K562 (cell line): ENCODE measurements around the gene RNF17. TPM values are rescaled to one million over a fixed set of nuclear protein-coding genes. Genes with fewer than 3 reads are reported as not detected.
A peak's percentile ranks its signal among the peaks of the same experiment; 100 is the strongest.

ENCODE experiments used
- E2F3 ChIP-seq: fragments of 250-450 bp; sonication (Bioruptor Pico); IDR thresholded peaks from 2 replicates; pipeline ENCODE4 v1.4.0; 2020; ENCODE audit warnings: mild to moderate bottlenecking
- ELF4 ChIP-seq: fragments of 450-650 bp; formaldehyde crosslinking; IDR thresholded peaks from 2 replicates; pipeline ENCODE4 v1.4.0; 2022; ENCODE audit warnings: missing genetic modification characterization
- HDAC1 ChIP-seq, 2 experiments: fragments of 450-650 bp; IDR thresholded peaks; 2 replicates each; pipeline ENCODE4 v1.6.1; 2016 to 2017; ENCODE audit warnings: inconsistent platforms in 1 of 2, mild to moderate bottlenecking in 1 of 2, moderate library complexity in 1 of 2
- KAT2B ChIP-seq: IDR thresholded peaks from one replicate; pipeline ENCODE4 v1.6.1; 2012; ENCODE audit warnings: low read depth, mild to moderate bottlenecking, control low read depth, inconsistent platforms, low read length, moderate library complexity
- MECOM ChIP-seq: fragments of 250-450 bp; sonication (Bioruptor Pico); IDR thresholded peaks from 2 replicates; pipeline ENCODE4 v1.8.0; 2022; ENCODE audit warnings: inconsistent platforms
- PHF20 ChIP-seq: fragments of 450-650 bp; IDR thresholded peaks from 2 replicates; pipeline ENCODE4 v1.6.1; 2018; ENCODE audit not compliant: partially characterized antibody
- PHF21A ChIP-seq: fragments of 450-650 bp; IDR thresholded peaks from 2 replicates; pipeline ENCODE4 v1.6.1; 2017; ENCODE audit warnings: low read depth, borderline replicate concordance
- POLR2AphosphoS5 ChIP-seq: IDR thresholded peaks from 2 replicates; pipeline ENCODE4 v1.6.1; 2011; ENCODE audit warnings: mild to moderate bottlenecking, low read depth, low read length, moderate library complexity; ENCODE audit not compliant: control insufficient read depth, insufficient read depth
- RBFOX2 ChIP-seq: fragments of 200-400 bp; formaldehyde crosslinking; IDR thresholded peaks from 2 replicates; pipeline ENCODE4 v1.6.1; 2017; ENCODE audit warnings: low read depth, mild to moderate bottlenecking, low read length, moderate library complexity
- SLC30A9 ChIP-seq: fragments of 250-450 bp; sonication (Bioruptor Pico); IDR thresholded peaks from 2 replicates; pipeline ENCODE4 v1.8.0; 2022; ENCODE audit warnings: mild to moderate bottlenecking, moderate library complexity
- SRSF3 ChIP-seq: fragments of 200-400 bp; formaldehyde crosslinking; IDR thresholded peaks from 2 replicates; pipeline ENCODE4 v1.6.1; 2016; ENCODE audit warnings: mild to moderate bottlenecking, low read length, moderate library complexity; ENCODE audit not compliant: insufficient read depth
- STAG1 ChIP-seq: sonication (generic); formaldehyde crosslinking; IDR thresholded peaks from 2 replicates; pipeline ENCODE4 v1.5.0; 2020; ENCODE audit warnings: missing genetic modification reagents, borderline replicate concordance
- TARDBP ChIP-seq: fragments of 450-650 bp; IDR thresholded peaks from 2 replicates; pipeline ENCODE4 v1.6.1; 2016
- XRCC4 ChIP-seq: IDR thresholded peaks from one replicate; pipeline ENCODE4 v1.6.1; 2011; ENCODE audit not compliant: insufficient read depth, insufficient read length; ENCODE audit errors: extremely low read depth
- ZBED1 ChIP-seq: IDR thresholded peaks from 2 replicates; pipeline ENCODE4 v1.6.1; 2014
- ZFX ChIP-seq: sonication (generic); formaldehyde crosslinking; IDR thresholded peaks from 2 replicates; pipeline ENCODE4 v1.8.0; 2022; ENCODE audit warnings: mild to moderate bottlenecking, missing genetic modification reagents, moderate library complexity
- ZNF232 ChIP-seq: sonication (generic); formaldehyde crosslinking; IDR thresholded peaks from 2 replicates; pipeline ENCODE4 v1.8.0; 2022; ENCODE audit warnings: mild to moderate bottlenecking, missing genetic modification reagents
- ZNF586 ChIP-seq: fragments of 450-650 bp; formaldehyde crosslinking; conservative IDR thresholded peaks from 2 replicates; pipeline ENCODE4 v1.4.0; 2020; ENCODE audit warnings: mild to moderate bottlenecking, moderate library complexity
- ZNF589 ChIP-seq: fragments of 200-800 bp; sonication (Bioruptor generic); IDR thresholded peaks from 2 replicates; pipeline ENCODE4 v1.6.1; 2016; ENCODE audit warnings: low read depth, missing genetic modification characterization, missing compliant biosample characterization
- polyA plus RNA-seq, 8 experiments: library from polyadenylated mRNA; depleted of rRNA in 4 of 8; stranded (reverse) in 5 of 8; unstranded in 3 of 8; fragments of >200 nt; fragmentation: Nextera tagmentation in 2 of 8; fragmentation: Illumina TruSeq in 1 of 8; extraction: Ambion mirVana in 2 of 8; extraction: Trizol in 1 of 8; gene quantifications; 2 replicates each; pipeline versions ENCODE4 v1.2.1 to v1.2.3, GENCODE V29; 2011 to 2014; ENCODE audit warnings: inconsistent platforms in 1 of 8, missing spikeins in 1 of 8
- total RNA-seq, 7 experiments: library from RNA; depleted of rRNA in 6 of 7; stranded (reverse); fragments of >200 nt in 6 of 7; fragmentation: Illumina TruSeq in 2 of 7; extraction: Trizol in 2 of 7; gene quantifications; 2 replicates each; pipeline versions ENCODE4 v1.2.1 to v1.2.3, GENCODE V29; 2011 to 2021; ENCODE audit warnings: low replicate concordance in 1 of 7
- TF ChIP-seq, protein P1 (sequence below): sonication (generic); formaldehyde crosslinking; IDR thresholded peaks from 2 replicates; pipeline ENCODE4 v1.5.0; 2020; ENCODE audit warnings: missing genetic modification reagents
- TF ChIP-seq, protein P2 (sequence below): sonication (generic); formaldehyde crosslinking; IDR thresholded peaks from 2 replicates; pipeline ENCODE4 v1.8.0; 2022; ENCODE audit warnings: missing genetic modification reagents, mild to moderate bottlenecking, moderate library complexity, borderline replicate concordance
- TF ChIP-seq, protein P3 (sequence below): fragments of 450-650 bp; formaldehyde crosslinking; IDR thresholded peaks from 2 replicates; pipeline ENCODE4 v1.4.0; 2020; ENCODE audit warnings: mild to moderate bottlenecking, moderate library complexity
- TF ChIP-seq, protein P4 (sequence below): fragments of 450-650 bp; IDR thresholded peaks from 2 replicates; pipeline ENCODE4 v1.6.1; 2016; ENCODE audit warnings: low read depth, mild to moderate bottlenecking, moderate library complexity

The RNF17 gene
- total and polyA plus RNA-seq, 9 of the 15 experiments (the other 6 are each of a cell fraction or from before 2014, with no cell fraction given), result 0.11 to 0.90 (median 0.58) TPM

DNA sequence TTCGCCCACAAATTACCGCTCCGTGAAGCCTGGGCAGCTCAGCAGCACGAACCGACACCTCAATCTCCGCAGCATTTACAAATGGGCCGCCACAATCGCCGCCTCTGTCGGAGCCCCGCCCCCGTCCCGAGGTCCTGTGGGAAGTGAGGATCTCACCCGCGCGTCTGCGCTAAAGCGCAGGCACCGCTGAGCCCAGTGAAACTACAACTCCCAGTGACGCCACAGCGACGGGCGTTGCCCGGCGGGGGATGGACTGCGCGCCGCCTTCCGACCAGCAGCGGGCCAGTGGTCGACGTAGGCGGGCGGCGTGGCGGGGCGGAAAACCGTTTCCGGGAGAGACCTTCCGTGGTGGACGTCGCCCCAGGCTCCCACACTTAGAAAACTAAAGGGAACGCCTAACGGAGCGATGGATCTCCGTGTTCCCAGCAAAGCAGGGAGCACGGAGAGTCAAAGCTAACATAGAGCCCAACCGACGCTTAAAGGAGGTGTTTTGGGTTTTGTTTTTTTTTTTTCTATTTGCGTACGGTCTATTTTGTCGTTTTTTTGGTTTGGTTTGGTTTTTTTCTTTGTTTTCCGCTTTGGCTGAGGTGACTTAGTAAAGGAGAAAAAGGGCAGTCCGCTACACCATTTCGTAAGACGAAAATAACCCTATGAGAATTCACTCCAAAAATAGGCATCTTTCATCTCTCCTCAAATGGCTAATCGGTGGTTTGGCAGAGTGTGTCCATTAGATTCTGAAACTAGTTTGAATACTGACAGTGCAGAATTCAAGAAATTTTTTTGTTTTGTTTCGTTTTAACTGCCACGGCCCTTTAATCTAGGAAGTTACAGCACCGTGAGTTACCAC lies 159.0 kb downstream of the RNF17 start (continued):
- TF ChIP-seq PHF21A (no peak), KAT2B (no peak), ZFX (CRISPR knock-in tag) (peak; percentile 67), TARDBP (no peak), PHF20 (no peak), POLR2AphosphoS5 (peak; percentile 56), E2F3 (no peak), ZNF589 (no peak), STAG1 (CRISPR knock-in tag) (no peak), MECOM (no peak), HDAC1 (IDR thresholded peaks at IDR 0.05) (peak in 1 of 2 experiments; percentile 89; a peak in 1 of 4 replicates), ZBED1 (no peak), XRCC4 (no peak), SLC30A9 (no peak), RBFOX2 (peak; percentile 98), ZNF232 (peak; percentile 4; the same call in 1 of the 2 replicates), ZNF586 (CRISPR knock-in tag) (no peak), SRSF3 (no peak), ELF4 (CRISPR knock-in tag) (no peak)
- TF ChIP-seq, protein P1, sequence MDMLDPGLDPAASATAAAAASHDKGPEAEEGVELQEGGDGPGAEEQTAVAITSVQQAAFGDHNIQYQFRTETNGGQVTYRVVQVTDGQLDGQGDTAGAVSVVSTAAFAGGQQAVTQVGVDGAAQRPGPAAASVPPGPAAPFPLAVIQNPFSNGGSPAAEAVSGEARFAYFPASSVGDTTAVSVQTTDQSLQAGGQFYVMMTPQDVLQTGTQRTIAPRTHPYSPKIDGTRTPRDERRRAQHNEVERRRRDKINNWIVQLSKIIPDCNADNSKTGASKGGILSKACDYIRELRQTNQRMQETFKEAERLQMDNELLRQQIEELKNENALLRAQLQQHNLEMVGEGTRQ (CRISPR knock-in tag), result no peak
- TF ChIP-seq, protein P2, sequence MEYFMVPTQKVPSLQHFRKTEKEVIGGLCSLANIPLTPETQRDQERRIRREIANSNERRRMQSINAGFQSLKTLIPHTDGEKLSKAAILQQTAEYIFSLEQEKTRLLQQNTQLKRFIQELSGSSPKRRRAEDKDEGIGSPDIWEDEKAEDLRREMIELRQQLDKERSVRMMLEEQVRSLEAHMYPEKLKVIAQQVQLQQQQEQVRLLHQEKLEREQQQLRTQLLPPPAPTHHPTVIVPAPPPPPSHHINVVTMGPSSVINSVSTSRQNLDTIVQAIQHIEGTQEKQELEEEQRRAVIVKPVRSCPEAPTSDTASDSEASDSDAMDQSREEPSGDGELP (CRISPR knock-in tag), result peak; percentile 82
- TF ChIP-seq, protein P3, sequence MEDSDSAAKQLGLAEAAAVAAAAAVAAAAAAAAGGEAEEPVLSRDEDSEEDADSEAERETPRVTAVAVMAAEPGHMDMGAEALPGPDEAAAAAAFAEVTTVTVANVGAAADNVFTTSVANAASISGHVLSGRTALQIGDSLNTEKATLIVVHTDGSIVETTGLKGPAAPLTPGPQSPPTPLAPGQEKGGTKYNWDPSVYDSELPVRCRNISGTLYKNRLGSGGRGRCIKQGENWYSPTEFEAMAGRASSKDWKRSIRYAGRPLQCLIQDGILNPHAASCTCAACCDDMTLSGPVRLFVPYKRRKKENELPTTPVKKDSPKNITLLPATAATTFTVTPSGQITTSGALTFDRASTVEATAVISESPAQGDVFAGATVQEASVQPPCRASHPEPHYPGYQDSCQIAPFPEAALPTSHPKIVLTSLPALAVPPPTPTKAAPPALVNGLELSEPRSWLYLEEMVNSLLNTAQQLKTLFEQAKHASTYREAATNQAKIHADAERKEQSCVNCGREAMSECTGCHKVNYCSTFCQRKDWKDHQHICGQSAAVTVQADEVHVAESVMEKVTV, result no peak
- TF ChIP-seq, protein P4, sequence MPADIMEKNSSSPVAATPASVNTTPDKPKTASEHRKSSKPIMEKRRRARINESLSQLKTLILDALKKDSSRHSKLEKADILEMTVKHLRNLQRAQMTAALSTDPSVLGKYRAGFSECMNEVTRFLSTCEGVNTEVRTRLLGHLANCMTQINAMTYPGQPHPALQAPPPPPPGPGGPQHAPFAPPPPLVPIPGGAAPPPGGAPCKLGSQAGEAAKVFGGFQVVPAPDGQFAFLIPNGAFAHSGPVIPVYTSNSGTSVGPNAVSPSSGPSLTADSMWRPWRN, result no peak
